Activated CD4-positive, alpha-beta T cell treated with anti-CD3 and anti-CD28 coated beads, Interleukin-2, amount 50 U/mL, for 4 hours (primary cell): ENCODE results near the gene TBC1D22B.

ENCODE experiments used
- DNase-seq, 2 experiments: peaks; one replicate each; pipeline ENCODE4 v3.0.0-alpha.2; 2020

TBC1D22B gene

DNA sequence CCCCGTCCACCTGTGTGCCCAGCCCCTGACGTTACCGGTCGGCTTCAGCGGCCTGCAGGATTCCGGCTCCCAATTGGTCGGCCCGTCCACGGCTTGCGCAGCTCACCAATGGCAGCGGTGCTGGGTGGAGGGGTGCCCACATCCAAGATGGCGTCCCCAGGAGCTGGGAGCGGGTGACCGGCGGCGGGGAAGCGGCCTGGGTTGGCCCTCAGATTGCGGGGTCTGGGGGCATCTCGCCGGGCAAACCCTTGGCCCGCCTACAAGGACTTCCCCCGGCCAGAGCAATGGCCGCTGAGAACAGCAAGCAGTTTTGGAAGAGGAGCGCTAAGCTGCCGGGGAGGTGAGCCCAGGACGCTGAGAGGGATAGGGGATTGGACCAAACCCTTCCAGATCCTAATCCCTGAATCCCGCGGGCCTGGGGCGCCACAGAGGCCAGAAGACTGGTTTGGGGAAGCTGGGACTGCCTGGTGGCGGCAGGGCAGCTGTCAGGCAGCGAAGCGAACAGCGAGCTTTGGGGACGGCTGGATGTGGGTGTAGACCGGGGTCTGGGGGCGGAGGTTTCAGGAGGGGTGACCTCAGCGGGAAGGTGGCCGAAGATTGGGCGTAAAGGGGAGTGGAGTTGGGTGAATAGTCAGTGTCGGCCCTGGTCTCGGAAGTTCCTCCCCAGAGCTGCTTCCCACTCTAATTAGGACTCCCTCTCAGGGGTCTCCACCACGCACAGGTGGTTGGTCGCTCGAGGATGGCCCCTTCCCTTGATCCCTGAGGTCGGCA, at the start of gene TBC1D22B, which contains the start of gene TMEM217:
TSS of gene TBC1D22B (plus strand) at position 139 of the 771 bp plus-strand sequence. CDS start at position 285, 146 bp downstream.
TSS of gene TMEM217 (minus strand) at position 511 of the 771 bp plus-strand sequence. CDS start 39,114 bp downstream, outside the sequence.
- DNase-seq = peak; percentile 94 to 95

GRCh38 chr6:37207903-37208456, 49.6 kb upstream of the TBC1D22B start:
- DNase-seq = peak; percentile 89 to 91

- no peak for DNase-seq
Observed at GRCh38 chr6:37208793-37209192, 48.8 kb upstream of the TBC1D22B start.

DNA sequence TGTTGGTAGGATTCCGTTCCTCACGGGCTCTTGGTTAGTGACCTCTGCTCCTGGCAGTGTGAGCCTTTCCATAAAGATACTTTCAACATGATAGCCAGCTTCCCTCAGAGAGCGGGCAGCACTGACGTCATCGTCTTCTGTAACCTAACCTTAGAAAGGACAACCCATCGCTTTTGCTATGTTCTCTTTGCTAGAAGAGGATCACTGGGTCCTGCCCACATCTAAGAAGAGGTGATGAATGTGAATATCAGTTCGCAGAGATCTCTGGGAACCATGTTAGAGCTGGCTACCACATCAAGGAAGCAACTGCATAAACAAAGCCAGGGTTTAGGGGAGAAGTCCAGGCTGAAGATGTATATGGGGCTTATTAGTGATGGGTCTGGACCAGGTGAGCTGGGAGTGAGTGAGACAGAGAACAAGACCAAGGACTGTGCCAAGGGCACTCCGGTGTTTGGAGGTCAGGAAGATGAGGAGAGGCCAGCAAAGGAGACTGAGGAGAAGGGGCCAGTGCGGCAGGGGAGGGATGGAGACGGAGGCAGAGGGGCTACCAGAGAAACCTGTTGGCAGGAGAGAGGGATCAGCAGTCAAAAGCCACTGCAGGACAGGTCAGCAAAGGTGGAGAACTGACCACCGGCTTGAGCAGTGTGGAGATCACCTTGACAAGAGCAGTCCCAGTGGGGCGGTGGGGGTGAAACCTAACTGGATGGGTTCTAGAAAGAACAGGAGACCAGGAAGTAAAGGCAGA, 47.9 kb upstream of the TBC1D22B start:
- DNase-seq = peak; percentile 42 to 44

- peak; percentile 70 to 81 for DNase-seq
Observed at GRCh38 chr6:37210313-37210968, 47.1 kb upstream of the TBC1D22B start.

- no peak for DNase-seq
Observed at GRCh38 chr6:37212268-37212667, 45.3 kb upstream of the TBC1D22B start.

- no peak for DNase-seq
Observed at GRCh38 chr6:37218061-37218460, 39.5 kb upstream of the TBC1D22B start.

DNA sequence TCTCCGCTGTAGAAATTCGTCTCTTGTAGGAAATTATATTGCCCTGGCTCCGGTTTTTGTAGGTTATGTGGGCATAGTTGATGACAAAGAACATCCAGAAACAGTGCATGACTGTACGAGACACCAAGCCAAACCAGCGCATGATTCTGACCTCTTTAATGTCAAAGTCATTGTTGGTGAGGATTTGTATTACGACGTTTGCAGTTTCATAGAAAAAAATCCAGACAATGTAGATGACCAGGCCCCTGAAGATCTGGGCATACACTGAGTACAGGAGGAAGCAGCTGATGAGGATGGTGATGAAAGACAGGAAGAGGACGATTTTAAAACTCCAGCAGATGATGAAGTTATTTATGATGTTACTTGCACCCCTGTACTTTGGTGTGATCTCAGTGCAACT, 39.1 kb upstream of the TBC1D22B start:
- DNase-seq = no peak

GRCh38 chr6:37221585-37222124, 35.9 kb upstream of the TBC1D22B start:
- no peak for DNase-seq

DNA sequence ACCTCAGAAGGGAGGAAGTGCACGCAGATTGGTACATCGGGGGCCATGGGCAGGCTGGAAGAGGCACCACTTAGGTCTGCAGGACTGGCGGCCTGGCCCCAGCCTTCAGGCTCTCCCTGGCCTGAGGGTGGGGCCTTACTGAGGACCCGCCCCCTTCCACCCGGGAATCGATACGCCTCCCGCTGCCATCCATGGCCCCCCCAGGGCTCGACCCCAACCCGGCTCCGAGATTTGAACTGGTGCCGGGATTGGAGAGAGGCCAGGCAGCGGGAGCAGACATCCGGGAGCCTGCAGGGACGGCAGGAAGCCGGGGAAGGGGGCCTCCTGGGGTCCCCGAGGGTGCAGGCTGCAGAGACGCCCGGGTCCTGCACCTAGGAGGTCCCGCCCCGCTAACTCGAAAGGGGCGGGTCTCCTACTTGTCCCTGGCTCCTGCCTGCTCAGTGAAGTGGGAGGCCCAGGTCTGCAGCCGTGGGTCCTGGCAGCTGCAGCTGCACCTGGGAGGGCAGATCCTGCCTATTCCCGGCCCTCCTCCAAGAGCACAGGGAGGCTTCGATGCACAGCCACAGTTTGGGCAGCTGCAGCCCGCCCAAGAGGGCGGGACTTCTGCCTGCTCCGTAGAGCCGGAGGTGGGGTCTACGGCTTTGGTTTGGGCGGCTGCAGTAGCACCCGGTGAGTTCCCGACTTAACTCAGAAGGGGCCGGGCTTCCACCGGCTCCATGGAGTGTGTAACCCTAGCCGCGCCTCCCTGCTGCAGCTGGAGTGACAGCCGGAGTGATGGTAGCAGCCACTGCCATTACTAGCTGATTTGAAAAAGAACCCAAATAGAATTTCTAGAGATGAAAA, 35.2 kb upstream of the TBC1D22B start:
- DNase-seq = peak; percentile 54

- no peak for DNase-seq
Observed at GRCh38 chr6:37222992-37223391, 34.6 kb upstream of the TBC1D22B start.

- no peak for DNase-seq
Observed at GRCh38 chr6:37225350-37226169, 32.0 kb upstream of the TBC1D22B start.

DNA sequence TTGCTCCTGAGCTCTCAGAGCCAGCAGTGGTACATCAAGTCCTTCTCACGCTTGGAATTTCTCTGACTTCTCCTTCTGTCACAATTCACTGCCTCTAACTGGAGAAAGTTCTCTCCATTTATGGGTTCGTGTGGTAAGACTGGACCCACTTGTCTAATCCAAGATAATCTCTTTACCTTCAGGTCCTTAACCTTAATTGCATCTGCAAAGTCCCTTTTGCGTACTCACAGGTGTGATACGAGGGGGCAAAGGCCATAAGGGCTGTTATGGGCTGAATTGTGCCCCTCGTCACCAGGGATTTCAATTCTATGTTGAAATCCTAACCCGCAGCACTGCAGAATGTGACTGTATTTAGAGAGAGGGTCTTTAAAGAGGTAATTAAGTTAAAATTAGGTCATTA, 27.5 kb upstream of the TBC1D22B start:
- no peak for DNase-seq

- DNase-seq = no peak
Observed at GRCh38 chr6:37232430-37233017, 25.0 kb upstream of the TBC1D22B start.

GRCh38 chr6:37233541-37233940, 24.0 kb upstream of the TBC1D22B start:
- DNase-seq = no peak

GRCh38 chr6:37236921-37237320, 20.7 kb upstream of the TBC1D22B start:
- no peak for DNase-seq

GRCh38 chr6:37237789-37238188, 19.8 kb upstream of the TBC1D22B start:
- no peak for DNase-seq

DNA sequence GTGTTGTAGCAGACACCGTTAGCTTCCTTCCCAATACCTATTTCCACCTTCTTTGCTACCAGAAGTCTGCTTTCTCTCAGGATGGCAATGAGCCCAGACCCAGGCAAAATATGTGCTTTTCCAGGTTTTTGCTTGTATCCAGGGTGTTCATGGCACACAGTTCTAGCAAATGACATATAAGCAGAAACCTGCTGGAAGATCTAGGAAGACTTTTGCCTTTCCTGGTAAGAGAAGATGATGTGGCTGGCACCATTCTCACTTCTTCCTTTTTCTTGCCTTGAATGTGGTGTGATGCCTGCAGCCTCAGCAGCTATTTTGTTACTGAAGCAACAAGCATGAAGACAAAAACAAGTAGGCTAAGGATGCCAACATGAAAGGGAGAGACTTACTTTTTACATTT, 19.2 kb upstream of the TBC1D22B start:
- DNase-seq = no peak

GRCh38 chr6:37239526-37239925, 18.0 kb upstream of the TBC1D22B start:
- no peak for DNase-seq

GRCh38 chr6:37239950-37240713, 17.4 kb upstream of the TBC1D22B start:
- DNase-seq = peak; percentile 58 to 71
